ENCODE data around the gene DEPDC1B. TPM values are rescaled to one million over a fixed set of nuclear protein-coding genes. Genes with fewer than 3 reads are reported as not detected.

The DEPDC1B gene
- total RNA-seq, 1 donor from 2014 or later, result 0.74 TPM

DNA sequence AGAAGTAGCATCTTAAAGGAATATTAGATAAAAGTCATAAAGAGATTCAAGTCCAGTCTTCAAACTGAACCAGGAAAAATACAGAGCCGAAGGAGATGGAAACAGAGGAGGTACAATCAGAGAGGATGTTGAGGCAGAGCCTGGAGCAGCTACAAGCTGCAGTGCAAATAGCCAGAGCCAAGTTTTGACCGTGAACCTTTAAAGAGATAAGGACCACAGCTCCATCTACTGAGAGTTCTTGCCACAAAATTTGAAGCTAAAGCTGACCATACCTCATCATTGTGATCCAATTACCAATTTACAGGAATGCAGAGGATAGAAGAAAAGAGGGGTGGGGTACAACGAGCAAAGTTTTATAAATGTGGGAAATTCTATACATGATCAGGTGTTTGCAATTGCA lies 10.4 kb upstream of the DEPDC1B start:
- no peak for TF ChIP-seq CTCF (IDR thresholded peaks at IDR 0.05)
- TF ChIP-seq POLR2A (IDR thresholded peaks at IDR 0.05), result no peak
- no peak for TF ChIP-seq POLR2AphosphoS5 (IDR thresholded peaks at IDR 0.05; ENCODE audit: insufficient read depth in 1 of 2, low read depth in 1 of 2)
- H3K4me1 ChIP-seq, result no peaks in the 10 kb centered on the region
- no peaks in the 10 kb centered on the region for H3K27me3 ChIP-seq
- no peaks in the 10 kb centered on the region for H3K36me3 ChIP-seq
- intact Hi-C loops (cut with DNase I), result no loop called here
- H3K9me3 ChIP-seq, result no peaks in the 10 kb centered on the region
- H3K27ac ChIP-seq, result no peak overlapping the region
- no peak overlapping the region for H3K4me3 ChIP-seq
- no peak for DNase-seq (ENCODE audit: extremely low spot score in 2 of 2)

DNA sequence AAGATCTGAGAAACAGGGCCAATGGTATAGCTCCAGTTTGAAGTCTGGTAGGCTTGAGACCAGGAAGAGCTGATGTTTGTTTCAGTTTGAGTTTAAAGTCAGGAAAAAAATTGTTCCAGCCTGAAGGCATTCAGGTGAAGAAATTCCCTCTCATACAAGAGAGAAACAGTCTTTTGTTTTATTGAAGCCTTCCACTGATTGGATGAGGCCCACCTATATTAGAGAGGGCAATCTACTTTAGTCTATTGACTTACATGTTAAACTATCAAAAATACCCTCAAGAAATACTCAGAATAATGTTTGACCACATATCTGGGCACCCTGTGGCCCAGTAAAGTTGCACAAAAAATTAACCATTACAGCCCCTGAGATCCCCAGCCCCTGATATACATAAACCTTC lies 5.2 kb upstream of the DEPDC1B start:
- Histone ChIP-seq H3K4me1 (peaks cover 10% of the 10 kb centered on the region), H3K9me3 (no peaks in the 10 kb centered on the region), H3K4me3 (no peak overlapping the region), H3K27ac (no peak overlapping the region), H3K27me3 (no peaks in the 10 kb centered on the region), H3K36me3 (no peaks in the 10 kb centered on the region)
- intact Hi-C loops (cut with DNase I), result no loop called here
- no peak for DNase-seq (ENCODE audit: extremely low spot score in 2 of 2)
- TF ChIP-seq CTCF (IDR thresholded peaks at IDR 0.05), result no peak
- no peak for TF ChIP-seq POLR2A (IDR thresholded peaks at IDR 0.05)
- TF ChIP-seq POLR2AphosphoS5 (IDR thresholded peaks at IDR 0.05; ENCODE audit: insufficient read depth in 1 of 2, low read depth in 1 of 2), result no peak

GRCh38 chr5:60703944-60704343 lies 4.0 kb upstream of the DEPDC1B start:
- Histone ChIP-seq H3K27ac (no peak overlapping the region), H3K27me3 (no peaks in the 10 kb centered on the region), H3K4me3 (no peak overlapping the region), H3K4me1 (peaks cover 19% of the 10 kb centered on the region), H3K9me3 (no peaks in the 10 kb centered on the region), H3K36me3 (no peaks in the 10 kb centered on the region)
- no peak for TF ChIP-seq CTCF (IDR thresholded peaks at IDR 0.05)
- TF ChIP-seq POLR2AphosphoS5 (IDR thresholded peaks at IDR 0.05; ENCODE audit: insufficient read depth in 1 of 2, low read depth in 1 of 2), result no peak
- TF ChIP-seq POLR2A (IDR thresholded peaks at IDR 0.05), result no peak
- intact Hi-C loops (cut with DNase I), result no loop called here
- DNase-seq (ENCODE audit: extremely low spot score in 2 of 2), result no peak

GRCh38 chr5:60701321-60701968 lies 1.5 kb upstream of the DEPDC1B start:
- Histone ChIP-seq H3K27ac (no peak overlapping the region), H3K4me1 (peaks cover 20% of the 10 kb centered on the region), H3K36me3 (no peaks in the 10 kb centered on the region), H3K27me3 (no peaks in the 10 kb centered on the region), H3K9me3 (no peaks in the 10 kb centered on the region), H3K4me3 (no peak overlapping the region)
- no peak for DNase-seq (ENCODE audit: extremely low spot score in 2 of 2)
- intact Hi-C loops (cut with DNase I), result no loop called here
- TF ChIP-seq CTCF (IDR thresholded peaks at IDR 0.05), result no peak
- TF ChIP-seq POLR2A (IDR thresholded peaks at IDR 0.05), result no peak
- no peak for TF ChIP-seq POLR2AphosphoS5 (IDR thresholded peaks at IDR 0.05; ENCODE audit: insufficient read depth in 1 of 2, low read depth in 1 of 2)

- Histone ChIP-seq H3K4me3 (peak overlapping the region; percentile 60 to 78), H3K4me1 (peaks cover 20% of the 10 kb centered on the region), H3K27me3 (no peaks in the 10 kb centered on the region), H3K9me3 (no peaks in the 10 kb centered on the region), H3K36me3 (no peaks in the 10 kb centered on the region), H3K27ac (peak overlapping the region; percentile 76)
- TF ChIP-seq CTCF (IDR thresholded peaks at IDR 0.05) (no peak), POLR2AphosphoS5 (IDR thresholded peaks at IDR 0.05; ENCODE audit: insufficient read depth in 1 of 2, low read depth in 1 of 2) (no peak), POLR2A (IDR thresholded peaks at IDR 0.05) (no peak)
- DNase-seq (ENCODE audit: extremely low spot score in 2 of 2), result no peak
- intact Hi-C loops (cut with DNase I), result no loop called here
These were observed 421 bp upstream of the DEPDC1B start for GRCh38 chr5:60700416-60700757.
